HG03159 (cell line): ENCODE results near the gene SRPK2.

Source experiments
- ATAC-seq: cut with Tn5 transposase; IDR thresholded peaks from one replicate; pipeline ENCODE4 v1.9.1; 2021; ENCODE audit warnings: mild to moderate bottlenecking, moderate library complexity; ENCODE audit not compliant: unreplicated experiment

The SRPK2 gene

DNA sequence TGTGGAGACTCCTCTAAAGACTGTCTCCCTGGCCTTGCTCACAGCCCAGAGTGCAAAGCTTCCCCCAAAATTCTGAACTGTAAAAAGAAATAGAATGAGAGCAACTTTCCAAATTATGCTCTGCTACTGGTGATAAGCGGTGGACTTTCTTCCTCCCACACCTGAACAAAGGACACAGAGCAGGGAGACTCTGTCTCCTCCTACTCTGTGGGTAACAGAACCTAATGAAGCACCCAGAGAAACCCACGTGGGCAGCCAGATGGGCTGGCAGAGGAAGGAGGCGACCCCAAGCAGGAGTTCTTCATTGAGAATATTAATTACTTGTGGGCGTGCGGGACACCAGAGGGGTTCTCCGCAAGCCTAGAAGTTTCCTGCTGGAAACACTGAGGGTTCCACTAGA, 235.2 kb downstream of the SRPK2 start:
- no peak for ATAC-seq

DNA sequence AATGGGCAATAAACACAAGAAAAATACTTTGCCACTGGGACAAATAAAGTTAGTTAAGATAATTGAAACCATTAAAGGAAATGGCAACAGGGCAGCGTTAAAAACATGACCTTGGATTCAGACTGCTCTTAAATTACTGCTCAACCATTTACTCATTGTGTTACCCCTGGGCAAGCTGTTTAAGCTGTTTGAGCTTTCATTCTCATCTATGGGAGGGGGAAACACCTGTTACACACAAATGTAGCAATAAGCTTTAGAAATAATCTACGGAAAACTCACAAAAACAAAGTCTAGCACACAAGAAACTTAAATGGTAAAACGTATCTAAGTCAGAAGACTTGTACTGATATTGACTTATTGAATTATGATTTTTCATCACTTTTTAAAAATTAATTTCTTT, 237.6 kb downstream of the SRPK2 start:
- ATAC-seq = no peak

DNA sequence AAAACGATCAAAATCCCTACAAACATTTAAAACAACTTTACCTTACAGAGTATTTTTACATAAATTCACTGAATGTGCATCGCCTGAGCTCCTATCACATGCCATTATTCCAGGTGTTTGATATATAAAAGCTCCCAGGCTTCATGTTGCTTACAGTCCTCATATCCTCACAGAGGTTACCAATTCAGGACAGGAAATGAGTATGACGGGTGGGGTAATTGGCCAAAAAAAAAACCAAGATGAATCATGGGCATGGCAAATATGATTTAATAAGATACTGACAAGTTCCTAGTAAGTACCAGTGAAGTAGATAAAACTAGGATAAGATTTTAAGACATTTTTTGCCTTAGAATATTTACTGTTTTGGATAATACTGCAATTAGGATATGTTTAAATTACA, 238.9 kb downstream of the SRPK2 start:
- no peak for ATAC-seq

DNA sequence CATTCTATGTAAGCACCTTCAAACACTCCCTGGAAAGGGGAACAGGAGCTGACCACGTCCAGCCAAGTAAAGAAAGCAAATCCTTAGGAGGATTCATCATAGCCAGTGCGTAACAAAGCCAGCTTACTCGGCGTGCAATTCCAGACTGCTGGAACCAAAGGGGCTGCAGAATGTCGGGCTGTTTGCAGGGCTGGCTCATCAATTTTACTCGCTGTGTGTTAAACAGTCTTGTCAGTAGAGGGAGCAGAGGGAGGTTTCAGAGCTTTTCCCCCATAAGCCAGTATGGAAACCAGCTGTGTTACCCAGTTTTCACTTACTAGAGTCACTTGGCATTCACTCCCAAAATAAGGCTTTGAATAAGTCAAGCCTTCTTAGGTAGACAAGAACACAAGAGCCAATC, 247.7 kb downstream of the SRPK2 start:
- no peak for ATAC-seq

DNA sequence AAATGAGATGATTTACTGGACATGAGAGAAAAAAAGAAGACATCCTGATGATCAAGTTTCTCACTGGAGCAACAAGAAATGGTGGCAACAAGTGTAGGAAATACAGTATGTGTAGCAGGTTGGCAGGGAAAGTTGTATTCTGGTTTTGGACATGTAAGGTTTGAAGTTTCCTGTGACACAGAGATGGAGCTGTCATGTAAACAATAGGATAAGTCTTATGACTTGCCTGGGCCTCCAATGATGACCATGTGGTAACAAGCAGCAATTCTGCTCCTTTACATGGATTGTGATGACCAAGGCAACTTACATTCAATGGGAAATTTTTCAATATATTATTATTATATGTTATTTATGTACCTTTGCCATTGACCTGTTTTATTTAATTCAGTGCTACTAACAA, 249.3 kb downstream of the SRPK2 start:
- ATAC-seq = no peak

DNA sequence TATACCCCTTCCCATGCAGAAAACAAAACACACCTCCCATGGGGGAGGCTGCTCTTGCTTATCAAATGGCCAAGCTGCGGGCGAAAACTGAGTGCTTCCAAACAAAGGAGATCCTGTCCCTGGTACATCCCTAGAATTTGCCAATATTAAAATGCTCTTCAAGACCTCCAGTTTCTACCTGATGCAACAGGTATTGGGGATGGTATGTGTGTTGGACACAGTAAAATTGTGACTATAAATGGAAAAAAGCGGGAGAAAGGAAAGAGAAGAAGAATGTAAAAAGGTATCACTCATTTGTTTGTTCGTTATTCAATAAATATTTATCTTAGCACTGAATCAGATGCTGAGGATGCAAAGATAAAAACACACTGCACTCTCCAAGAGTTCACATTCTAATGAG, 250.8 kb downstream of the SRPK2 start:
- ATAC-seq = no peak

DNA sequence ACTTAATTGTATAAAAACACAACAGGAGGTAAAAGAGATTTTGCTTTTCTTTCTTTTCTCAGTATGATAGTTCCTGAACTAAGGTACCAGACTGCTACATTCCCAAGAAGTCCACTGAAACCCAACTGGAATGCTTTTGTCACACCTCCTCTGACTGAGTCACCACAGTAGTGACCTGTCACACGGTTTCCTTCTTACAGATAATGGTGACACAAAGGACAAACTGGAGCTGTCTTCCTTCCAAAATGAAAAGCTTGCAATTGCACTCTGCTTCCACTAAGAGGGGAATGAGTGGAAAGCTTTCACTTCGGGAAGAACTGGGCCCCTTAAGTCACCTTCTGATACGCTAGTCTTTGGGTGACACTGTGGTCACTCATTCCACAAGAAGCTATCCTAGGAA, 252.5 kb downstream of the SRPK2 start:
- ATAC-seq = no peak

DNA sequence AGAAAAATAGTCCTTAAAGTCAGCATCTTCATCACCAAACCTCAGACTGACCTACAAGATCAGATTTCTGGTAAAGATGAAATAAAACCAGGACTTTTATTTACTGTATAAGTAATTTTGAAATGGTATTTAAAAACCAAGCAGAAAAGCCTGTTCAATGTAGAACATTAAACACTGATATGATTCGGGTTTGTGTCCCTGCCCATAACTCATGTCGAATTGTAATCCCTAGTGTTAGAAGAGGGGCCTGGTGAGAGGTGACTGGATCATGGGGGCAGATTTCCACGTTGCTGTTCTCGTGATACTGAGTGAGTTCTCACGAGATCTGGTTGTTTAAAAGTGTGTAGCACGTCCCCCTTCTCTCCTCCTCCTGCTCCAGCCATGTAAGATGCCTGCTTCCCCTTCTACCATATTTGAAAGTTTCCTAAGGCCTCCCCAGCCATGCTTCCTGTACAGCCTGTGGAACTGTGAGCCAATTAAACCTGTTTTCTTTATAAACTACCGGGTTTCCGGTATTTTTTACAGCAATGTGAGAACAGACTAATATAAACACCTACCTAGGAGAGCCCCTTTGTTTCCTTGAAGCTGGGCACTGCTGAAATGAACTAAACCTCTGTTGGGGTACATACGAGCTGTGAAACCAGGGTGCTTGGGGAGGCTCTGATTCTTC, 254.6 kb downstream of the SRPK2 start:
- no peak for ATAC-seq

DNA sequence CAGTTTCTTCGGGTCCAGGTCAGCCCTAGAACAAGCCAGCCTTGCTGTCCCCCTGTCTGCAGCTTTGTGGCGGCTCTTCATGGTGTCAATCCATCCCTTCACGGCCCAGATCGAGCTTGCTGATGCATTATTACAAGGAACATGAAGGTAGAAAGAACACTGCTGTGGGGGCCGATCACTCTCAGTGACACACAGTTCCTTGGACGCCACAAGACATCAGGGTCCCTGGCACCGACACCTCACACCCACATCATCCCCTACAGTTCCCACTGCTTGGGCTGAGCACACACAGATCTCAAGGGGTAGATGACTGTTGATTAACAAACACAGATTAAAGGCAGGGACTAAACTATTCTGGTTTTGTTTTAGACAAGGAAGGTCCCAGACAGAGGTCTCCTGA, 255.4 kb downstream of the SRPK2 start:
- ATAC-seq = no peak

DNA sequence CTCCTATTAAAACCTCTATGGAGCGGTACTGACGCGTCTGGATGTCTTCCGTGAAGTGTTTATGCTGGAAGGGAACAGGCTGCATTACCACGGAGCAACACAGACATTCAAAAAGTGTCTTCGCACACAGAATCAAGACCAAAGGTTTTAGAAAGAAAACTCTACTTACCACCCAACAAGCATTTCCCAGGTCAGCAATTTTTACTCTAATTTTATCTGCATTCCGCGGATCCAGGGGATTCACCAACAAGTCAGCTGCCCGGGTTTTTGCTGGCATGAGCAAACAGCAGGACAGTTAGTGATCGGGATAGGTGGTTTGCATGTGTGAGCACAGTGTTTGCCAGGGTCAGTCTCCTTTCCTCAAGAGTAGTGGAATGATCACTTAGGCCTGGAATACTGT, 255.9 kb downstream of the SRPK2 start:
- no peak for ATAC-seq

DNA sequence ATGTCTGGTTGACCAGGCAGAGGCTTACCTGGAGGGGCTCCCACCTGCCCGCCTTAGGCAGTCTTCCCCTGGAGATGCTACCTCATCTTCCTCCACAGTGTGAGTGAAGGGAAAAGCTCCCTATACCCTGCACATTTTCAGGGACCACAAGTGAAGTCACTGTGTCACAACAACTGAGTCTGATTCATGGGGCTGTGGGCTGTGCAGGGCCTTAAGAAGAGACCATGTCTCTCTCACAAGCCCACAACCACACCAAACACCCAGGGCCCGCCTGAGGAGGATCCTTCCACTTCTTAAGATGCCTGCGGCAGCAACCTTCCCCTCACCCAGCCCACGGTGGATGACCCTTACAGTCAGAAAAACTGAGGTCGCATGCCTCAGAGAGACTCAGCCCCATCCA, 256.4 kb downstream of the SRPK2 start:
- no peak for ATAC-seq

DNA sequence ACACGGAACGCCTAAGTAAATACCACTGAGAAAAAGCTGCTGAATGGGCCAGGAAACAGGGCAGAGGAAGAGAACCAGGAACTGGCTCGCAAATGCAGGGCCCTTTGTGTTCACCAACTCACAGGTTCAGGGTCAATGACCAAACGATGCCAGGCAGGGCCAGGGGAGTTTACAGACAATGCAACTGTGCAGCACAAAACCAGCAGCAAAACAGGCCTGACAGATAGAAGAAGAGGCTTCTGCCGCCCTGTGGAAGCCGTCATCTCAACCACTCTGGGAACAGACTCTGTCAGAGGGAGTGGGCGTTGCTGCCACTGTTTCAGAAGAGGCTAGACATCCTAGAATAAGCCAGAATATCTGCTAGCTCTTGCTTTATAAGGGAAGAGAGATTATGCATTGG, 256.8 kb downstream of the SRPK2 start:
- no peak for ATAC-seq

DNA sequence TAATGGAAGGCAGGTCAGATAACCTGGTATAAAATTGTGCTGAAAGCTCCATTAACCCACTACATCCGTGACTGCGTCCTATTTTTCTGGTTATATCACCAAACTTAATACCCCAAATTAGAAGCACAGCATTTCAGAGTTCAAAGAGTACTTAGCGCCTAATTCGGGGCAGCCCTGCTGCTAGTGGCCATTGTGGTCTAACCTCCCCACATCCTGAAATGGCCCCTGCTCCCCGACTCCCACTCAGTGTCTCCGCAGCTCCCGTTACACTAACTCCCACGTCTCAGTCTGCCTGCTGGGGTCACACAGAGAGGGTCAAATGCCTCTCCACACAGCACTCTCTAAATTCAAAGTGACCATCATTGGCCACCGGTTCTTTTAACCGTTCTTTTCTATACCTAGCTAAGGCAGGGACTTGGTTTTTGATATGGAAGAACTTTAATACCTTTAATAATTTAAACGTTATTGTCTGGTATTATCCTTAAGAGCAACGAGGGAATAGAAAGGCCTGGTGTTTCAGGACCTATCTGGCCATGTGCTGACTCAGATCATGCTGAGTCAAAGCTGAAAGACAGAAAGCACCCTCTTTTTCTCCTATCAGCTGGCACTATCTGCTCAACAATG, 257.6 kb downstream of the SRPK2 start:
- no peak for ATAC-seq

DNA sequence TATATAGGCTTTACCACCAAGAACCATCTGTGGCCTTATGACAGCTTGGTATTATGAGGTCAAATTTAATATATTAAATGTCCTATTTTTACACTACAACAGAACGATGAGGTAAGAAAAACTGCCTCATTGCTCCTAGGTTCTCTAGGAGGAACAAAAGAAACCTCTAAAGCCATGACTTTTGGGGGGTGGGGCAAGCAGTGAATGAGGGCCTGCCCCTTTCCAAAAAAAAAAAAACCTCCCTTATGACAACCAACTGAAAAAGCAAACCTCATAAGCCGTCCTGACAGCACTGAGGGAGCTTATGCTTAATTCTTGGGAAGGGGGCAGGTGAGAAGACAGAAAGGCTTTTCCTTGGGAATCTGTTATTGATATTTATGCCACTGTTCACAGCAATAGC, 258.1 kb downstream of the SRPK2 start:
- no peak for ATAC-seq

DNA sequence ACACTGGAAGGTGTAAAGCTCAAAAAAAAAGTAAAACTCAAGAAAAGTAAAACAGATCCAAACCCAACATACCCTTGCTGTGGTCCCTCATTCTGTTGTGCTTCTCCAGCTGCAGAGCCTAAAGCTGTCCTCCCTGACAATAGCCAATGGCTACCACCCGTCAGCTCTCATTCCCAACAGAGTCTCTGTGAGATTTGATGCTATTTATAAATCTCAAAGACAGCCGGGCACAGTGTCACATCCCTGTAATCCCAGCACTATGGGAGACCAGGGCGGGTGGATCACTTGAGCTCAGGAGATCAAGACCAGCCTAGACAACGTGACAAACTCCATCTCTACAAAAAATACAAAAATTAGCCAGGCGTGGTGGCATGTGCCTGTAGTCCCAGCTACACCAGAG, 258.7 kb downstream of the SRPK2 start:
- no peak for ATAC-seq

DNA sequence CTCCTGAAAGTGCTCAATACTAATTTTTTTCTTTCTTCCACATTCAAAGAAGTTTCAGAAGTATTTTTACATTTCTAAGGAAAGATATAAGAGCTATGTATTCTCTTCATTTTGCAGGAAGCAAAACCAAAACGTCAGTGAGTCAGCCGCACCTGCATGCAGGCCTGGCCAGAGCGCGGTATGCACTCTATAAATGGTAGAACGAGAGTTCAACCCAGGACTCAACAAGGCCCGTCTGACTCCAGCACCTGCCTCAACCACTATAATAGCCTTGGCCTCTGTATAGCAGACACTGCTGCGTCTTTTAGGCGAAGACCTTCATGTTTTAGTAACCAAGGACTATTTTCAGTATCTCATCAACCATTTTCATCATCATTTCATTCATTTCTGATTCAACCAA, 261.5 kb downstream of the SRPK2 start:
- no peak for ATAC-seq

DNA sequence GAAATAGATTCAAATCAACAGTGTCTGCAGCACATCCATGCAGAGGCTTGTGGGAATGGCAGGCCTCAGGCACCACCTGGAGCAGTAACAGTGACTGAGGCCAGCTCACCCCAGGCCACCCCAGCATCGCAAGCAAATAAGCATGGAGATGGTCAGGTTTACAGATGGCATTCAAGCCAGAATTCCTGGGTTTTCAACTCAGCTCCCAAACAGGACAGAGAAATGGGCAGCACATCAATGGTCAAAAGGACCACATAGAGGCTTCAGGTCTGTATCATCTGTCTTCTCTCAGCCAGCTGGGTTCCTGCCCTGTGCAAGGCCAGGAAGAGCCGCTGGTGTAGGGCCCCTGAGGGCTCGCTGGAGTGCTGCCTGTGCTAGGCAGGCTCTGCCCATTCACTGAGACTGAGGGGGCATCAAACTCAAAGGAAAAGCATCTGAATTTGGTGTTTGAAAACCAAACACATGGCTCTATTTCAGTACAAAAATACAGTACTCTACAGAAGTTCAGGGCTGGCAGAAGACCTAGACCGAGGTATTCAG, 262.2 kb downstream of the SRPK2 start:
- no peak for ATAC-seq

DNA sequence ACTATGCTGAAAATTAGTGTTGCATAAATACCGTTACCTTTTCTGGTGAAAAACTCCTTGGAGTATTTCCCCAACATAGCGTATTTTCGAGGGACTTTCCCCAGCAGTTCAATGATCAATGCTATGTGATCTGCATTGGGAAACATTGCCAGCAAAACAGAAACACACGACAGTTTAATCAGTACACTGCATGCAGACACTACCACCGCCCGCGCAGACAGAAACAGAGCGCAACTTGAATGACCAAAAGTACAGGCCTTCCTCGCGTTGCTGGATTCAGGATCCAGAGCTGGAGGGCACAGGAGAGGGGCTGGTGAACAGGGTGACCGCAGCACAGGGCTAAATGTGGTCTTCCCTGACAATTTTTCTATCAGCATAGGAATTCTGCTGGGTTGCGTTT, 263.0 kb downstream of the SRPK2 start:
- no peak for ATAC-seq

DNA sequence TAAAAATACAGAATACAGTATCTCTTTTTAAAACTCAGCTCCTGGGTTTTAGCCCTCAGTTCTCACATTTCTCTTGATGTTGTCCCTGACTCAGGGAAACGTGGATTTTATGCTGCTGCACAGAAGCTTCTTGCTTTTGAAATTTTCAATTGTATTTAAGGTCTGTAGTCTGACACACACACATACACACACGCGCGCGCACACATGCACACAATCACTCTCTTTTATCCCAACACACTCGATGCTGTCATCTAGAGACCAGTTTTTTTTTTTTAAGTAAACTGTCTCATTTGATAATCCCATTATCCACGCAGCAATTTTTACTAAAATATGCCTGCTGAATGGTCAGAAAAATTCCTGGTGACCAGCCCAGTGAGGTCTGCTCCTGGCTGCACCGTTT, 266.1 kb downstream of the SRPK2 start:
- no peak for ATAC-seq

DNA sequence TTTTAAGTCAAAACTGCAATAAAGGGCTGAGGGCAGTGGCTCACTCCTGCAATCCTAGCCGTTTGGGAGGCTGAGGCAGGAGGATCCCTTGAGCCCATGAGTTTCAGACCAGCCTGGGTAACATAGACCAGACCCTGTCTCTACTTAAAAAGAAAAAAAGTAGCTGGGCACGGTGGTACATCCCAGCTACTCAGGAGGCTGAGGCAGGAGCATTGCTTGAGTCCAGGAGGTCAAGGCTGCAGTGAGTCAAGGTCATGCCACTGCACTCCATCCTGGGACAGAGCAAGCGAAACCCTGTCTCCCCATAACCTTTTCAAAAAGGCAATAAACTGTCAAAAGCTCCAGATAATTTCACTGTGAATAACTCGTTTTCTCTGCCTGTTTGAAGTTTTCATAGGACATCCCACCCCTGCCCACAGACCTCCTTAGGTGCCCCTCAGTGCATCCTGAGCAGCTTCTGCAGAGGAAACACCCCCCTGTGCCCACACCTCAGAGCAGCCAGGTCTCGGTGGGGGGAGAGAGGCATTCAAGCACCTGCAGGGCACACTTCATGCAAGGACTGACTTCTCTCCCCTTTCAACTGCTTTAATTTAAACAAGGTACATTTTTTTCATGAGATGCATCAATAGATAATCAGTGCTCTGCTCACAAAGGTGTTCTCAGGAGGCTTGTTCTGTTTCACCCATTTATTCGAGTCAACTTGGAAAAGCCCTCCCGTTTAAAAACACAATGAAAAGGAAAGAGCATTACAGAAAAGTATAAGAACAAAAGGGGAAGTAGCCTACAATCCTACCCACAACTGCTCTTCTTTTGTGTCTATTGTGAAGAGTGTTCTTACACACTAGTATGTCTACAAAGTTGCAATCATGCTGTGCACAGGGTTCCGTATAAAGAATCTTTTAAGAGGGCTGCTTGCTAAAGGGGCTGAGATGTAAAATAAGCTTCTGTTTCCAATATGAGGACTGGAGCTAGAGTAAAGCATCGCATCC, 269.8 kb downstream of the SRPK2 start:
- no peak for ATAC-seq
